T follicular helper cell (primary cell): ENCODE data around the gene COL5A1.
"Not testable (repeated sequence)": the region's sequence is repeated elsewhere in the genome, so short reads cannot be mapped to it uniquely, and the experiment has no call there.

Experiments used
- DNase-seq: peaks from one replicate; pipeline ENCODE4 v3.0.0-alpha.2; 2020; ENCODE audit warnings: low read depth

Gene COL5A1

GRCh38 chr9:134676886-134677285 is 35.3 kb downstream of the COL5A1 start:
- no peak for DNase-seq

GRCh38 chr9:134677743-134678142 is 36.1 kb downstream of the COL5A1 start:
- DNase-seq = no peak

DNA sequence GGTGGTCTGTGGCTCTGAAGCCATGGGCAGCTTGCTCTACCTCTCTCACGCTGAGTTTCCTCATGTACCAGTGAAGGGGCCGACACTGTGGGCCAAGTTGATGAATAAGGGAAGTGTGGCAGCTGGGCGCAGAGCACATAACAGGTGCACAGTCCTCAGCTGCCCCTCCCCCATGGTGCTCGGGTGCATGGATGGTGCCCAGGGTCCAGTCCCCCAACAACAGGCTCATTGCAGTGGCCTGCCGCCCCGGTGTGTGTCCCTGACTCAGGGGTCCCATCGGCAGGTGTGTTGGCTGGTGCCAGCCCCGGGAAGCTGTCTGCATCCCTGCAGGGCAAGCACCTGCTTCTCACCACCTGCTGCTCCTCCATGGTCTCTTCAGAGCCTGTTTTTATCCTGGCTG is 36.6 kb downstream of the COL5A1 start:
- no peak for DNase-seq

GRCh38 chr9:134678666-134679443 is 37.3 kb downstream of the COL5A1 start:
- no peak for DNase-seq

DNA sequence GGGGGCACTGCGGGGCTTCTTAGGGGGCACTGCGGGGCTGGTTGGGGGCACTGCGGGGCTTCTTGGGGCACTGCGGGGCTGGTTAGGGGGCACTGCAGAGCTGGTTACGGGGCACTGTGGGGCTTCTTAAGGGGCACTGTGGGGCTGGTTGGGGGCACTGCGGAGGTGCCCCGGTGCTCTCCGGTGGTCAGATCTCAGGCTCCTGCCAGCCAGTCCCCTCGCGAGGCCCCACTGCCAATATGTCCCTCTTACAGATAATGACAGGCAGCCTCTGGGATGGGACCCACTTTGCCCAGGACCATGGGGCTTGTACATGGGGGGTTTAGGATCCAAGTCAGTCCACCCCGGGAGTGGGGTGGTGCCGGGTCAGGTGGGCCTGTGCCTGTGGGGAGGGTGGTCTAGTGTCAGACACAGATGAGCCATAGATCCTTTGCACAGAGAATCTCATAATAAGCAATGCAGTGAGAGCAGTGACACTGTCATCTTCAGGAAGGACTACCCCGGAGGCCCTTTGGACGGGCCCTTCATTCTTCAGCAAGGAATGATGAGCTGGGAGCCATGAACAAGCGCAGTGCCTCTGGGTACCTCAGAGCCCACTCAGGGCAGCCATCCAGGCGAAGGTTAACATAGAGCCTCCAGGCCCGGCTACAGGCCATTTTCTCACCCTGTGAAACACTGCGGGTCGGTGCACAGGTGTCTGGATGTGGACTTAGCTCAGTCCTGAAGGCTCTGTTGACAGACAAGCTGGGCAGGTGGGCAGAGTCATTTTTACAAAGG is 38.2 kb downstream of the COL5A1 start:
- no peak for DNase-seq

DNA sequence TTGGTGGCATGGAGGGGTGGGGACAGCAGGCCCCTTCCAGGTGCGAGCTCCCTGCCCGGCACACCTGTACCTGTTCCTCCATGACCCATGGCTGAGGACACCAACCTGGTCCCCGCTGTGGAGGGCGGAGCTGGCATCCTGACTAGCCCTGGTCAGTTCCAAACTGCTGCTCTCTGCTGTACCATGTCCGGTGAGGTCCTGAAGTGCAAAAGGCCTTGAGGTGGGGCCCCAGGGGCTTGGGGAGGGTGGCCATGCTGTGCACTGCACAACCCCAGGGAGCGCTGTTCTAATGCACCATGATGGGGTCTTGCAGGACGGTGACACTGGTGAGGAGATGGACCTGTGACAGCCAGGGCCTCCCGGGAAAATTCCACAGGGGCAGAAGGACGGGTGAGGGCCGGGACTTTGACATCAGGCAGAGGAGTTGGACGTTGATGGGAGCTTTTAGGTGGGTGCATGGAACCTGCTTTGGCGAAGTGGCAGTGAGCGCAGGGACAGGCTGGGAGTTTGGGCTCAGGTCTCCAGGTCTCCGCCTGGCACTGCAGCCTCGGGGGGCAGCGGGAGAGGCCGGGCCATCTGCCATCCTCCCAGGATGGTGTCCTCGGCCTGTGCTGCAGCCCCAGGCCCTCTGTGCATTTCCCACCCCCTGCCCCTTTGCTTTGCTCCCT is 38.9 kb downstream of the COL5A1 start:
- no peak for DNase-seq

DNA sequence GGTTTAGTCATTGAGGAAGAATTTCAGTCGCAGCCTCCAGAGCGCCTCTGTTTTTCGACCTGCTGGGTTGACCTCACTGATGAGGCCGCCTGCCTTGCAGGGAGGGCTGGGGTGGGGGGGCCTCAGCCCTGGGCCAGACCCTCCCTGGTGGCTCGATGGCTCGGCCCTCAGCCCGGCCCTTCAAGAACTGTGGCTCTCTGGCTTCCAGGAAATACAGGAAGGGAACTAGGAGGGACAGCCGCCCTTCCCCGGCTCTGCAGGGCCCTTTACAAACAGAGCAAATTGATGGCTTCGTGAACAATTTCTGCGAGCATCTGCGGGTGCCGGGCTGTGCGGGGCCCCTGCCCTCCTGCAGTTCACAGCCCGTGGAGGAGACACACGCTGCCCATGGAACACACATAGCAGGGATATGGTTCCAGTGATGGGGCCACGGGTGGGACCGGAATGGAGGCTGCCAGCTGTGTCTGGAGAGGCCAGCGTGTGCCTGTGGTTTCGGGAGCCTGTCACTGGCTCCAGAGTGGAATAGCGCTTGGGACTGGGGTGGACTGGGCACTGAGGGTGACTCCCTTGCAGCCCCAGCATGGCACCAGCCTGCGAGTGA is 39.6 kb downstream of the COL5A1 start:
- no peak for DNase-seq

DNA sequence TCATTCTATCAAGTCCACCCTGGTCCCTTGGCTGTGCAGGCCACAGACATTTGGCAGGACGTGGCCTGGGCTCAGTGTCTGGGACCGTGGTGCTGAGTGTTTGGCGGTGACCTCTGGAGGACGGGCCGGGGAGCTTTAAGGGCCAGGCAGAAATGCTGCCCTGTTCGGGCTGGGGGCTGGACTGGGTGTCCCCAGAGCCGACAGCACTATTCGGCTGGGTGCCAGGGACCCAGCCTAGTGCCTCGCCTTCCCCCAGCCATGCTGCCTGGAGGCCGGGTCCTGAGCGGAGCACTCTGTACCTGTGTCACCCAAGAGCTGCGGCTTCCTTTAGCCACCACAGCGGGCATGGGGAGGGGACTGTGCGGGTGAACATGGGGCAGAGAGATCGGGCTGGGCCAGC is 40.4 kb downstream of the COL5A1 start:
- no peak for DNase-seq

- no peak for DNase-seq
These were observed 41.2 kb downstream of the COL5A1 start for GRCh38 chr9:134682651-134683364.

- no peak for DNase-seq
These were observed 42.2 kb downstream of the COL5A1 start for GRCh38 chr9:134683714-134684374.

DNA sequence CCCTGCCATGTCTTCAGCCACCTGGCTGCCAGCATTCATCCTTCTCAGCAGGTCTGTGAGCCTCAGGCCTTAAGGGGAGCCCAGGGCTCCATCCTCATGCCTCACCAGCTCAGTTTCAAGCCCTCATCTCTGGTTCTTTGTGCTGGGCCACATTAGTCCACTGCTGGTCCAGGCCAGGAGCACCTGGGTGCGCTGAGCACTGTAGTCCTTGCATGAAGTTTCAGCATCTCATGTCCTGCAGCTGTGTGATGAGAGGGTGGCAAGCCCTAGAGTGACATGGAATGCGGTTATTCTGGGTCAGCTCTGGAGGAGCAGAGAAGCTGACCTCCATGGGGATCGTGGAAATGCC is 42.7 kb downstream of the COL5A1 start:
- DNase-seq = no peak

GRCh38 chr9:134684941-134685340 is 43.3 kb downstream of the COL5A1 start:
- DNase-seq = not testable (repeated sequence)

- no peak for DNase-seq
These were observed 44.2 kb downstream of the COL5A1 start for GRCh38 chr9:134685784-134686183.

DNA sequence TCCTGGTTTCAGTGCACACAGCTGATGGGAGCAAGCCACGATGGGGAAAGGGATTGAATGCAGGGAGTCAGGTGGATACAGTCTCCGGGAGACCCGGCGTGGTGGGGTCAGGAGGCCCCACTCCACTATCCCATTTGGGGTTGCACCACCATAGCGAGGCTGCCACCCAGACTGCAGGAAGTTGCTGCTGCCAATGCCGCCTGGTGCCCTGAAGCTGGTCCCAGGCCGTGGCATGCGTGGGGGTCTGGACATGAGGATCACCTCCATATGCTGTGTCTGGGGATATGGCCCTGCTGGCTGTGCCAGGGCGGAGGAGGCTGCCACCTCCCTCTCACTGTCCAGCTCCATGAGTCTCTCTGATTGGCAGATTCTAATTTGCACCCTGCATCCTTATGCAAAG is 45.3 kb downstream of the COL5A1 start:
- no peak for DNase-seq

- DNase-seq = no peak
These were observed 46.0 kb downstream of the COL5A1 start for GRCh38 chr9:134687556-134687955.

GRCh38 chr9:134688231-134688630 is 46.6 kb downstream of the COL5A1 start:
- no peak for DNase-seq

DNA sequence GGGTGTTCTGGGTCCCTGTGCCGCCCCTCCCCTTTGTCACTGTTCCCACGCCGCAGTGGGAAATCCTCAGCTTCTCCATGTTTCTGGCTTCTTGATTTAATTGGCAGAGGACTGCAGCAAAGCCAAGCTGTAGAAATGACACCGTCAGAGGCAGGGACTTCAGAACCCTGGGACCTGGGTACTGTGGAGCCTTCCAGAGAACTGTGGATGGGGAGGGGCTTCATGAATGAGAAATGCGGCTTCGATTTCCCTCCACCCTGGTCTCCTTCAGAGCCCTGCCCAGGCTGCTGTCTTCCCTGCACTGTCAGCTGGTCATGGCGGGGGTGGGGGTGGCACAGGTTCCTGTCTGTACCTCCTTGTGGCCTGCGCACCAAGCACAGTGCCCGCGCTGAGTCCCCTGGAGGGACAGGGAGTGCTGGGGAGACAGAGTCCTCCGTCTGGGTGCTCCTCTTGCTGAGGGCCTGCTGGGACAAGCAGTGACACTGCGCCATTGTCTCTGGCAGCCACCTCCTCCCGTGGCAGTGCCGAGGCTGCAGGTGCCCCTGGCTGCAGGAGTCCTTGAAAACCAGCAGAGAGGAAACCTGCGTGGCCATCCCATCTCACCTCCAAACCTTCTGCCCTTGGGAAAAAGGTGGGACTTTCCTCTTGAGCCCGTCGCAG is 47.2 kb downstream of the COL5A1 start:
- no peak for DNase-seq

DNA sequence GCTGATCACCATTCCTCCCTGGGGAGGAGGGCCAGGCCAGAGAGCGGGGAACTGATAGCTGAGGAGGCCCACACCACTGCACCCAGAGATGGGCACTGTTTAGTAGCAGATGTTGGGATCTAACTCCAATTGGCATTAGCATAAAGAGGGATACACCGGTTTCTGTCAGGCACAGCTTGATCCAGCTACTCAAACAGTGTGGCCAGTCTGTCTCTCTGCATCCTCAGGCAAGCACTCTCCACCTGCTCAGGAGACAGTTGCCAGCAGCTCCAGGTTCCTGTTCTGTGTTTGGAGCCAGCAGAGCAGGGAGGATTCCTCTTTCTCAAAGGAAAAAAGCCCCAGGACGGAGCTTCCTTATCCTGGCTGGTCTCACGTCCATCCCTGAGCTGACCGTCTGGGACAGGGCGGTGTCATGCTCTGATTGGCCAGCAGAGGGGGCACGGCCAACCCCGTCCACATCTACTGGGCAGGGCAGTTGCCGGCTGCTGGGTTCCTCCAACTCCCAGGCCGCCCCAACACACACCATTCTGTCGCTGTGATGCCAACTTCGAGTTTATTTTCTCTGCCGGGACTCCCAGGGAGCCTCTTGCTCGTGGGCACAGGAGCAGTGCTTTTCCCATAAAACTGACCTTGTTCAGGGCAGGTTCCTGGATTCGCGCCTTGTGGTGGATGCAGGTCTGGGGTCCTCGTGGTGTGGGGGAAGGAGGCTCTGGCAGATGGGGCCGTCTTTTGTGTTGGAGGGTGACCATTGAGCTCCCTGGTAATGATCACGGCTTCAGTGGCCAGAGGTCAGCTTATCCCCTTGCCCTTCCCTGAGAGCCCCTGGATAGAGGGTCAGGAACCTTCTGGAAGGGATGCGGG is 47.9 kb downstream of the COL5A1 start:
- DNase-seq = no peak

DNA sequence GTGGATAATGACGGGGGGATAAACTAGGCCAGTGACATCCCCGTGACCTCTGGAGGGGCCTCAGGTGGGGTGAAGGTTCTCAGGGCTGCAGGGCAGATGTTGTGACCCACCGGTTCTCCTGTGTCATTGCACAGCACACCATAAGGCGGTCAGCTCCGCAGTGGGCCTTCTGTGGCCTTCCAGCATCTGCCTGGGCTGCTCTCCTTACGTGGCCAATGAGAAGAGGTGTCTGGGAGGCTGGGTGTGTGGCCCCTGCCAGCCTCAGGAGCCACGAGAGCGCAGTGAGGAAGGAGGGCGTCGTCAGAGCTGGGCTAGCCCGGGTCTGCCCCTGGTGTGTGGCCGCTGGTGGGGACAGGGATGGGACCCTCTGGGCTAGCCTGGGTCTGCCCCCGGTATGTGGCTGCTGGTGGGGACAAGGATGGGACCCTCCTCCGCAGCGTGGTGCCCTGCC is 48.7 kb downstream of the COL5A1 start:
- DNase-seq = no peak
